Effector CD4-positive, alpha-beta T cell (primary cell): ENCODE measurements around the gene PSMG4.

Experiments used
- DNase-seq: peaks from one replicate; pipeline ENCODE4 v3.0.0-alpha.2; 2020

PSMG4 gene

GRCh38 chr6:3252369-3252768 lies 6.4 kb upstream of the PSMG4 start:
- no peak for DNase-seq

GRCh38 chr6:3252861-3253596 lies 5.7 kb upstream of the PSMG4 start:
- no peak for DNase-seq

GRCh38 chr6:3253597-3253961 lies 5.2 kb upstream of the PSMG4 start:
- no peak for DNase-seq

- no peak for DNase-seq
These were observed 546 bp upstream of the PSMG4 start for GRCh38 chr6:3258201-3258600.

GRCh38 chr6:3259491-3259958 lies 778 bp downstream of the PSMG4 start:
- peak; percentile 12 for DNase-seq

- DNase-seq, result no peak
These were observed 1.5 kb downstream of the PSMG4 start for GRCh38 chr6:3260296-3260695.

GRCh38 chr6:3260772-3261517 lies 2.2 kb downstream of the PSMG4 start:
- no peak for DNase-seq

GRCh38 chr6:3261518-3261820 lies 2.7 kb downstream of the PSMG4 start:
- no peak for DNase-seq

GRCh38 chr6:3261921-3262320 lies 3.2 kb downstream of the PSMG4 start:
- DNase-seq, result no peak

- DNase-seq, result no peak
These were observed 4.3 kb downstream of the PSMG4 start for GRCh38 chr6:3263096-3263495.

- DNase-seq, result no peak
These were observed 5.6 kb downstream of the PSMG4 start for GRCh38 chr6:3264356-3264755.

- DNase-seq, result no peak
These were observed 6.9 kb downstream of the PSMG4 start for GRCh38 chr6:3265671-3266070.

- DNase-seq, result no peak
These were observed 7.4 kb downstream of the PSMG4 start for GRCh38 chr6:3266170-3266569.

GRCh38 chr6:3267162-3267561 lies 8.4 kb downstream of the PSMG4 start:
- no peak for DNase-seq

GRCh38 chr6:3268680-3269079 lies 9.9 kb downstream of the PSMG4 start:
- no peak for DNase-seq

GRCh38 chr6:3269281-3269975 lies 10.7 kb downstream of the PSMG4 start:
- DNase-seq, result no peak

GRCh38 chr6:3270258-3270657 lies 11.5 kb downstream of the PSMG4 start:
- DNase-seq, result no peak

- no peak for DNase-seq
These were observed 13.0 kb downstream of the PSMG4 start for GRCh38 chr6:3271756-3272155.

GRCh38 chr6:3272911-3273547 lies 14.3 kb downstream of the PSMG4 start:
- DNase-seq, result no peak

GRCh38 chr6:3273707-3274521 lies 15.2 kb downstream of the PSMG4 start:
- no peak for DNase-seq

- DNase-seq, result no peak
These were observed 17.7 kb downstream of the PSMG4 start for GRCh38 chr6:3276174-3277167.
